ENCODE data around the gene DNAH7. TPM values are rescaled to one million over a fixed set of nuclear protein-coding genes. Genes with fewer than 3 reads are reported as not detected.
"Not testable (repeated sequence)": the region's sequence is repeated elsewhere in the genome, so short reads cannot be mapped to it uniquely, and the experiment has no call there.

DNAH7 gene
- total RNA-seq, 1 donor from 2014 or later, result 0.21 TPM

- no peaks in the 10 kb centered on the region for H3K36me3 ChIP-seq
- H3K9me3 ChIP-seq, result no peaks in the 10 kb centered on the region
- no peak overlapping the region for H3K27ac ChIP-seq
- intact Hi-C loops (cut with DNase I), result no loop called here
- H3K4me3 ChIP-seq, result no peak overlapping the region
- no peaks in the 10 kb centered on the region for H3K27me3 ChIP-seq
- TF ChIP-seq CTCF (IDR thresholded peaks at IDR 0.05), result no peak
- no peak for DNase-seq (ENCODE audit: low spot score in 2 of 2)
- H3K4me1 ChIP-seq, result no peaks in the 10 kb centered on the region
Observed at GRCh38 chr2:196097864-196098660, 29.4 kb upstream of the DNAH7 start.

DNA sequence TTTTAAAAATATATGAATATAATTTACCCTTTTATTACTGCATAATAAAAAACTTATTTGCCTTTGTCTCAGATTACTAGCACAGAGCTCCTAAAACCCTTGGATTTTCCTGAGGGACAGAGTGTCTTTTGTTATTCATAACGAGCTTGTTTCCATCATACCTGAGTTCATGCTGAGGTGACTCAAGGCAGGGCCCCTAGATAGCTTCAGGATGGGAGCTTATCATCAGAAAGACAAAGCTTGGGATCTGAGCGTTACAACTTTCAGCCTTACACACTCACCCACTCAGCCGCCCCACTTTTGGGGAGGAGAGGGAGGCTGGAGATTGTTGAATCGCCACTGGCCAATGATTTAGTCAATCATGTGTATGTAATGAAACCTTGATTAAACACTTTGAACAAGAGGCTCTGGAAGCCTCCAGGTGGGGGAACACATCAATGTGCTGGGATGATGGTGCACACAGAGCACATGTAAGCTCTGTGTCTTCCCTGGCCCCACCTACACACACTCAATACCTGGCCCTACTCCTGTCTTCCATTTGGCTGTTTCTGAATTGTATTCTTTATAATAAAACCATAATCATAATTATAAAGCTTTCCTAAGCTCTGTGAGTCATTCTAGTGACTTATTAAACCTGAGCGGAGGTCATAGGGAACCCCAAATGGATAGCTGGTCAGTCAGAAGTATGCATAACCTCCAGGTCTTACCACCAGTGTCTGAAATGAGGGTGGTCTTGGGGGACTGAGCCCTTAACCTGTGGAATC lies 28.5 kb upstream of the DNAH7 start:
- no peaks in the 10 kb centered on the region for H3K27me3 ChIP-seq
- no peaks in the 10 kb centered on the region for H3K9me3 ChIP-seq
- no peak for TF ChIP-seq CTCF (IDR thresholded peaks at IDR 0.05)
- intact Hi-C loops (cut with DNase I), result no loop called here
- H3K4me1 ChIP-seq, result no peaks in the 10 kb centered on the region
- H3K4me3 ChIP-seq, result no peak overlapping the region
- H3K27ac ChIP-seq, result no peak overlapping the region
- DNase-seq (ENCODE audit: low spot score in 2 of 2), result no peak
- H3K36me3 ChIP-seq, result no peaks in the 10 kb centered on the region

DNA sequence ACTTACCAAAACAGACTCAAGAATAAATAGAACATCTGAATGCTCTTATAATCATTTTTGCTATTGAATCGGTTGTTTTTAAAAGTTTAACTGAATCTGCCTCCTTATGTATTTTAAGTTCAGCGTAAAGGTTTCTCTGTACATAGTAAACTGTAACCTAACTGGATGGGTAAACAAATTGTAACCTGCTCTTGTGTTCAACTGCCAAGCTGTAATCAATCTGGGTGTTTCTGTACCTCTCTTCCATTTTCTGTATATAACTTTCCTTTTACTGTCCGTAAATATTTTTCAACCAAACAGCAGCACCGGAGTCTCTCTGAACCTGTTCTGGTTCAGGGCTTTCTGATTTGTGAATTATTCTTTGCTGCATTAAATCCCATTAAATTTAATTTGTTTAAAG lies 27.6 kb upstream of the DNAH7 start:
- H3K27me3 ChIP-seq, result no peaks in the 10 kb centered on the region

GRCh38 chr2:196089448-196089847 lies 20.8 kb upstream of the DNAH7 start:
- intact Hi-C loops (cut with DNase I), result not testable (repeated sequence)

More for the DNA sequence above, 27.6 kb upstream of the DNAH7 start:
- Histone ChIP-seq H3K4me1 (no peaks in the 10 kb centered on the region), H3K9me3 (no peaks in the 10 kb centered on the region), H3K36me3 (no peaks in the 10 kb centered on the region), H3K4me3 (no peak overlapping the region), H3K27ac (no peak overlapping the region)
- TF ChIP-seq CTCF (IDR thresholded peaks at IDR 0.05), result no peak
- no peak for DNase-seq (ENCODE audit: low spot score in 2 of 2)
- intact Hi-C loops (cut with DNase I), result no loop called here

GRCh38 chr2:196088203-196088602 lies 19.6 kb upstream of the DNAH7 start:
- TF ChIP-seq CTCF (IDR thresholded peaks at IDR 0.05), result no peak
- Histone ChIP-seq H3K4me3 (no peak overlapping the region), H3K9me3 (no peaks in the 10 kb centered on the region), H3K27ac (no peak overlapping the region), H3K27me3 (no peaks in the 10 kb centered on the region), H3K36me3 (no peaks in the 10 kb centered on the region), H3K4me1 (no peaks in the 10 kb centered on the region)
- intact Hi-C loops (cut with DNase I), result no loop called here
- no peak for DNase-seq (ENCODE audit: low spot score in 2 of 2)

More at GRCh38 chr2:196089448-196089847, 20.8 kb upstream of the DNAH7 start:
- H3K9me3 ChIP-seq; H3K27me3 ChIP-seq; DNase-seq (ENCODE audit: low spot score in 2 of 2); H3K4me3 ChIP-seq; H3K36me3 ChIP-seq; H3K4me1 ChIP-seq; H3K27ac ChIP-seq: not testable (repeated sequence)

All from ascending aorta (tissue), 2 donors.